ENCODE measurements around the gene INTS6.

INTS6 gene

DNA sequence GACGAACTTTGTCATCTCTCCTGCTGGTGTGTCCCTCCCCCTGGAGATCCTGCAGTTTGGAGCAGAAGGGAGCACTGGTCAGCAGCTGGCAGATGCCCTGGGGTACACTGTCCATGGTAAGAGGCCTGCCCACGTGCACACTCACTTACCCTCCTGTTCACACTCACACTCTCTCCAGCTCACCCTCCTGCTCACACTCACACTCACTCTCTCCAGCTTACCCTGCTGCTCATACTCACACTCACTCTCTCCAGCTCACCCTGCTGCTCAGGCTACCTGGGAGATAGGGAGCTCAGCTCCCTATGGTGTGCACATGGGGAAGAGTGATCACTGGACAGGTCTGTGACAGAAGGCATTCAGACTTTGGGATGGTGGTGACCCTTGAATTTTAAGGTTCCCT lies 111.6 kb downstream of the INTS6 start:
- DNase-seq, result no peak

- no peak for DNase-seq
Measured at GRCh38 chr13:51339952-51340732, 112.7 kb downstream of the INTS6 start.

DNA sequence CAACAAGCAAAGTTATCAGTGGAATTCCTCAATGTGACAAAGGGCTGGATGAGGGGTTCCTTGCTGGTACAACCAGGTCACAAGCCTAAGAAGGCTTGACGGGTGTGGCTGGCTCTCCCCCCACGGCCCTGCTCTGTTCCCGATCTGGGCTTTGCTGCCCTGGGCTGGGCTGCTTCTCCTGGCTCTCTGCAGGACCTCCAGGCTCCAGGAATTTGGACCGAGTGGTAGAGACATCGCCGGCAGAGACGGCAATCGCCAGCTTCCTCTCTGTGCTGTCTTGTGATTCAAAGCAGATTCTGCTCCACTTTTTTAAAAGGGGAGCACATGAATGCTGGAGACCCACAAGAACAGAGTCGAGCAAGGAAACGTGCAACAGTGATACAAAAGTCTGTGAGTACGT lies 113.5 kb downstream of the INTS6 start, which contains the start of gene SERPINE3:
SERPINE3 (plus strand) TSS at position 338 of the 400 bp plus-strand sequence. CDS start 1,401 bp downstream, outside the sequence.
- no peak for DNase-seq

DNA sequence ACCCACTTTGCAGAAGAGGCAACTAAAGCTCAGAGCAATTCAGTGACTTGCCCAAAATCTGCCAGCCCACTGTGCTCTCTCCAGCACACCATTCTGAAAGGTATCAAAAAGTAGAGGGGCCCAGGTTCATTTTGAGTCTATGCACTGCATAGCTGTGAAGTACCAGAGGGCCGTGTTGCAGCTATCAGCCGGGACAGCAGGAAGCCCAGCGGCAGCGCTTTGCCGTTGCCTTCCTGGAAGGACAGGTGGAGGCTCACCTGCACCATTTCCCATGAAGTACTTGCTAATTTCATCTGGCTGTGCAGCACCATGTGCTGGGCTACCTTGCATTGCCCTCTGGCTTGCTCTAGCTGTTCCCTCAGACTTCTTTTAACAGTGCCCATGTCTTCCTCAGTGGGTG lies 116.1 kb downstream of the INTS6 start:
- DNase-seq, result no peak

DNA sequence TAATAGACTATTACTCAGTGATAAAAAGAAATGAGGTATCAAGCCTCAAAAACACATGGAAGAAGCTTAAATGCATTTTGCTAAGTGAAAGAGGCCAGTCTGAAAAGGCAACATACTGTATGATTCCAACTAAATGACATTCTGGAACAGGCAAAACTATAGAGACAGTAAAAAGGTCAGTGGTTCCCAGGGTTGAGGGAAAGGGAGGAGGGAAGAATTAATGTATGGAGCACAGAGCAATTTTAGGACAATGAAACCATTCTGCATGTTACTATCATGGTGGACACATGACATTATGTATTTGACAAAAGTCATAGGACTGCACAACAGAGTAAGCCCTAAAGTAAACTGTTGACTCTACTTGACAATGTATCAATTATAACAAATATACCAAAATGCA lies 119.0 kb downstream of the INTS6 start:
- no peak for DNase-seq

DNA sequence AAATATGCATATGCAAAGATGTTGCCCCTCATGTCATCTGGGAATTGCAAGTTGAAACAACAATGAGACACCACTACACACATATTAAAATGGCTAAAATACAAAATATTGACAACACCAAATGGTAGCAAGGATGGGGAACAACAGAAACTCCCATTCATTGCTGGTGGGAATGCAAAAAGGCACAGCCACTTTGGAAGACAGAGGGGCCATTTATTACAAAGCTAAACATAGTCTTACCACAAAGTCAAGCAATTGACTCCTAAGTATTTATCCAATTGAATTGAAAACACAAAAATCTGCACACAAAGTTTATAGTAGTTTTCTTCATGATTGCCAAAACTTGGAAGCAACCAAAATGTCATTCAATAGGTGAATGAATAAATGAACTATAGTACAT lies 119.4 kb downstream of the INTS6 start:
- no peak for DNase-seq

DNA sequence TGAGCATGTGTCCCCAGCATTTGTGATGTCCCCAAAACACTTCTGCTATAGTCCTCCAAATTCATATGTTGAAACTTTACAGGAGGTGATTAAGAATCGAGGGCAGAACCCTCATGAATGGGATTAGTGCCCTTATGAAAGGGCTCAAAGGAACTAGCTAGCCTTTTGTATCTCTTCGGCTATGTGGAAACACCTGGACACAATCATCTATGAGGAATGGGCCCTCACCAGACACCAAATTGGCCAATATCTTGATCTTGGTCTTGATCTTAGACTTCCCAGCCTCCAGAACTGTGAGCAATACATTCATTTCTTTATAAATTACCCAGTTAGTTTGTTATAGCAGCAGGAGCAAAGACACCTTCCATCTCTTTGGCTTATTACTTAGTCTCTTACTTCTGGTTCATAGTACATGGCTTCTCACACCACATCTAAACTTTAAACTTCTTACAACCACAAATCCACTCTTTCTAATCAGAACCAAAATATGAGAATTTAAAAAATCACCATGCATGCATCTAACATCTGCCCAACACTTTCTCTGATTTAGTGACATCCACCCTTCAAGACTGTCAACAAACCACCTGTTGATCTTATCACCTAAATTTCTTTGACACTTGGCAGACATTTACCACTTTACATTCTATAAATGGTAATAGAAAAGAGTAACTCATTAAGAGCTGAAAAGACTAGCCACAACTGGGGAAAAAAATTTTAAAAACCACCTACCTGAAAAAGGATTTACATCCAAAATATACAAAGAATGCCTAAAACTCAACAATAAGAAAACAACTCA lies 120.1 kb downstream of the INTS6 start:
- no peak for DNase-seq

DNA sequence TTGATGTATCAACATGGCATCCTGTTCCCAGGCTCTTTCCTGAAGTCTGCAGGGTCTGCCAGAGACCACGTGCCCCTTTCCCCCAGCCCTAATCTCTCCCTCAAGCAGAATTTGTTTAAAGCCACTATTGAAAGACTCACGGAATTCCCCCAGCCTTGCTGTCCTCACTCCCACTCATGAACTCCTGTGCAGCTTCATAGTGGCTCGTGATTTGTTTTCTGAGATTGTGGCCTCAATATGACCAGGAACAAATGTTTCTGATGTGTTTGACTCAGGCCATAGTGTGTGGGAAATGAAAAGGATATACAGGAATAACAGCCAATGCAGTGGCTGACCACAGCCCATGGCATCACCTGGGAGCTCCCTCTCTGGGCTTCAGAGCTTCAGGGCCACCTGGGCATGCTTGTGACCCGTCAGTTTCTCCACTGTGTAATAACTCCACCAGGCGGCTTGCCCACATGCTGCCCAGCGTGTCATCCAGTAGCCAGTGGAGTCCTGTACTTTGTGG lies 121.4 kb downstream of the INTS6 start:
- no peak for DNase-seq

GRCh38 chr13:51330791-51331190 lies 122.0 kb downstream of the INTS6 start:
- DNase-seq, result no peak

- DNase-seq, result no peak
Measured at GRCh38 chr13:51329606-51330005, 123.2 kb downstream of the INTS6 start.

GRCh38 chr13:51328488-51328887 lies 124.3 kb downstream of the INTS6 start:
- no peak for DNase-seq

GRCh38 chr13:51327961-51328360 lies 124.9 kb downstream of the INTS6 start:
- no peak for DNase-seq

DNA sequence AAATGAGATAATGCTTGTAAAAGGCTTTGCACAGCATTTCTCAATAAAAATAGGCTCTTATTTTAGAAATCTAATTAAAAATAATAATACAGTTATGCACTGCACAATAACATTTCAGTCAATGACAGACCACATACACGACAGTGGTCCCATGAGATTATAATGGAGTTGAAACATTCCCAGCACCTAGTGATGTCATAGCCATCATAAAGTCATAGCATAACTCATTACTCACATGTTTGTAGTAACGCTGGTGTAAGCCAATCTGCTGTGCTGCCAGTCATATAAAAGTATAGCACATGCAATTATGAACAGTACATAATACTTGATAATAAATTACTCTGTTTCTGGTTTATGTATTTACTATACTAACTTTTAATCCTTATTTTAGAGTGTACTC lies 126.1 kb downstream of the INTS6 start:
- DNase-seq, result no peak

DNA sequence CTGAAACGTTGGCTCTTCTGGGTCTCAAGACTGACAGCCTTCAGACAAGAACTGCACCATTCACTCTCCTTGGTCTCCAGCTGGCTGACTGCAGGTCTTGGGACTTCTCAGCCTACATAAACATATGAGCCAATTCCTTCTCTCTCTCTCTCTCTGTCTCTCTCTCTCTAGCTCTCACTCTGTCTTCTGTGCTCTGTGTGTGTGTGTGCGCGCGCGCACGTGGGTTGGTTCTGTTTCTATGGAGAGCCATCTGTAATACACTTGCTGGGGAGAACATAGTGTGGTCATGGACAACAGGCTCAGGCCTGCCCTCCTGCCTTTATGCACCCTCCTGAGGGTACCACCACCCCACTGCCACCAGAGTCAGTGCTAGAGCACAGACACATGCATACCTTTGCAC lies 127.0 kb downstream of the INTS6 start:
- no peak for DNase-seq

DNA sequence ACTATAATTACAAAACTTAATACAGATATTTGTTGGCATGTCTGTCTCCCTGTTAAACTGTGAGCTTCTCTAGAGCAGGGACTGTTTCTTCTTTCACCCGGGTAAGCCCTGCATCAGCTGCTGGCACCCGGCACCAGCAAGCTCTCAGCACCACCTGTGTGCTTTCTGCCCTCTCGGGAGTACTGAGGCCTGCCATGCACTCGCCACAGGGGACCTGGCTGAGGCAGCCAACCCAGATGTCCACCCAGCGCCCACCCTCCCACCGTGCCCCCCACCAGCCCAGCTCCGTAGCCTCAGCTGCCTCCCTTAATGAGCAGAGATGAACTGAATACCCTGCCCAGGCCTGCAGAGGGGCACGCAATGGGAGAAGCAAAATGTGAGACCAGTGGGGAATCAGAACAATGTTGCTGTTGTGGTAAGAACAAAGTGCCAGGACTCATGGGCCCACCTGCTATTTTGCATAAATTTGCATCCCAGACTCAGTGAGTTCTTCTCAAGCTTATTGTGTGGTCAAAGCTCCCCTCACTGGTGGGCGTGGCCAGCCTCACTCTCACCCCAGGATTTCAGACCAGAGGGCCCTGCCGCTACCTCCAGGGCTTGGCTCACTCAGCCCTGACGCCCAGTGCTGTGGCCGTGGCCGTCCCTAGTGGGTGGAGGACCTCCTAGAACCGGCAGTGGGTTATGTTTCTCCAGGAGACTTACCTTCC lies 128.0 kb downstream of the INTS6 start:
- DNase-seq, result no peak

DNA sequence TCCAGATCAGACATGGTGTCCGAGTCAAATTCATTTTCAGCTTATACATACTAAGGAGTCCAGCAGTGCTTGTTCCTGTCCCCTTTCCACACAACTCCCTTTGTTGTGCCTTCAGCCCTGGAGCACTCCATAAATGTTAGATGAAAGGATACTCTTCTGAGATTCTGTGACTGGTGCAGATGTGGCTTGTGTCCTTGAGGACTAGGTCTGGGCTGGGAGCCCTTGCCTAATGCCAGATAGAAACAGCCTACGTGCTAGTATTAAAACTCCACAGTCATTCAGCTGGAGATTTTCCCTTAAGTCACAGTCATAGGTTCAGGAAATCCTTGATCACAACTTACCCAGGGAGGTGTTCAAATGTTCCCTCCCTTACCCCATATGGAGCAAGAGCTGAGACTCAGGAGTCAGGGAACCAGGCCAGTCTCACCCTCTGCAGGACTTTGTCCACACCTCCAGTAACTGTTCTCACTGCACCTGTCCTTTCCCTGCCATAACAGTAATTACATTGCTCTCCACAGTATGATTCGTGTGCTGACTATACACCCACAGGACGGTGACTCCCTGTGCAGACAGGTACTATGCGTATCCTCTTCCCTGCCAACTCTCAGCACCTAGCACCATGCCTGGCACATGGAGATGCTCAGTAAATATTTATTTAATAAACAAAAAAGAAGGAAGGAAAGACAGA lies 128.9 kb downstream of the INTS6 start:
- DNase-seq, result no peak

- no peak for DNase-seq
Measured at GRCh38 chr13:51322826-51323225, 130.0 kb downstream of the INTS6 start.

DNA sequence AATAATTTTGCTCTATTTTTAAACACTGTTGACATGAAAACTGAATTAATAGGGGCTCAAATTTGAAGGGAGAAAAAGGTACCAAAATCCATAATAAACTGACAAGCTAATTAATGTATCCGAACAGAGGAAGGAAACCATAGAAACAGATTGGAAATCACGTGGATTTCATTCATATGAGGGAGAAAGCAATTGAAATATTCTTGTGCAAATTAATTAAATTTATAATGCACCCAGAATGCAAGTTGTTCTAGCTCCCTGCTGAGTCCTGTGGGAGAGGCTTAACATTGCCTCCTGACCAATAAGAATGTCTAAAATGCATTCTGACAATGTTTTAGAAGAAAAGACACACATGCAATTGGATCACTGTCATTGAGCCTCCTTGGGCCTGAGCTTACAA lies 131.0 kb downstream of the INTS6 start:
- no peak for DNase-seq

- DNase-seq, result no peak
Measured at GRCh38 chr13:51318876-51319275, 134.0 kb downstream of the INTS6 start.

GRCh38 chr13:51318015-51318414 lies 134.8 kb downstream of the INTS6 start:
- no peak for DNase-seq

- no peak for DNase-seq
Measured at GRCh38 chr13:51317262-51317661, 135.6 kb downstream of the INTS6 start.

GRCh38 chr13:51313619-51314018 lies 139.2 kb downstream of the INTS6 start:
- no peak for DNase-seq

Measured in NCI-H748 treated with DMSO at 0.1 percent for 48 hours (cell line).